Activated naive CD8-positive, alpha-beta T cell treated with anti-CD3 and anti-CD28 coated beads, Interleukin-2, amount 50 U/mL, for 24 hours (primary cell): ENCODE results near the gene CLDN15.
"Not testable (repeated sequence)": the region's sequence is repeated elsewhere in the genome, so short reads cannot be mapped to it uniquely, and the experiment has no call there.

Experiments
- ATAC-seq: fragments of 150-1000 bp; cut with Tn5 transposase; one replicate; pipeline ENCODE4 v1.10.0; 2021
- DNase-seq: peaks from one replicate; pipeline ENCODE4 v3.0.0; 2021
- H3K27ac Mint-ChIP-seq: one replicate; pipeline ENCODE4 v1.8.0; 2021; ENCODE audit warnings: mild to moderate bottlenecking, mixed read lengths
- H3K27me3 Mint-ChIP-seq: one replicate; pipeline ENCODE4 v1.8.0; 2021; ENCODE audit warnings: mixed read lengths
- H3K36me3 Mint-ChIP-seq: one replicate; pipeline ENCODE4 v1.8.0; 2021; ENCODE audit warnings: low read depth, mixed read lengths
- H3K4me1 Mint-ChIP-seq: one replicate; pipeline ENCODE4 v1.8.0; 2021; ENCODE audit warnings: mixed read lengths
- H3K4me3 Mint-ChIP-seq: one replicate; pipeline ENCODE4 v1.8.0; 2021; ENCODE audit warnings: mild to moderate bottlenecking, moderate library complexity, mixed read lengths
- H3K9me3 Mint-ChIP-seq: one replicate; pipeline ENCODE4 v1.8.0; 2021; ENCODE audit warnings: mixed read lengths

The CLDN15 gene

DNA sequence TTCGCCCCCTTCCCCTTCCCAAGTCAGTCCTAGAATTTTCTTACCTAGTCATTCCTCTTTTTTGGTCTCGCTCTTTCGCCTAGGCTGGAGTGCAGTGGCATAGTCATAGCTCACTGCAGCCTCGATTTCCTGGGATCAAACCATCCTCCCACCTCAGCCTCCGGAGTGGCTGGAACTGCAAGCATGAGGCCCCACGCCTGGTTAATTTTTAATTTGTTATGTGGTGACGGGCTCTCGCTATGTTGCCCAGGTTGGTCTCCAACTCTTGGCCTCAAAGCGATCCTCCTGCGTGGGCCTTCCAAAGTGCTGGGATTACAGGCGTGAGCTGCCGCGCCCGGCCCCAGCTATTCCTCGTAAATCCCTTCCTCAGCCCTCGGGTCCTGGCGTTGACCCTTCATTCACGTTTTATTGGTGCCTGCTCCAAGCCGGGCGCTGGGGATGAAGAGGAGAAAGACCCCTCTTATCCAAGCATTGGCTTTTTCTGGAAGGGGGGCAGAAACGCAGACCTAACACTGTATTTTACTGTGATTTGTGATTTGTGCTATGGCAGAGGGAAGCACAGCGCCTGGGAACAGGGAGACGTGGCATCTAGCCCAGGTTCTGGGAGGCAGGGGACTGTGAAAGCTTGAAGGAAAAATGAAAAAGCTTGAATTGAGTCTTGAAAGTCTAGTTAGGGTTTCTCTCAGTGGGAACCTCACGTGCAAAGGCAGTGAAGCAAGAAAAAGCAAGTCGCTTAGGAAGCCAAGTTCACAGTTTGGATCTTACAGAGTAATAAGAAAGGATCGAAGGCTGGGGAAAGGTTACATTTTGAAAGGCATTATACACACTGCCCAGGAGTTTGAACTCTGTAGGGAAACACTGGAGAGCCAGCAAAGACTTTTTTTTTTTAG, 19.1 kb downstream of the CLDN15 start:
- no peaks in the 10 kb centered on the region for H3K9me3 Mint-ChIP-seq
- no peaks in the 10 kb centered on the region for H3K27me3 Mint-ChIP-seq
- no peak for ATAC-seq
- peaks cover 1% of the 10 kb centered on the region for H3K36me3 Mint-ChIP-seq
- no peak for DNase-seq
- H3K4me3 Mint-ChIP-seq: peak overlapping the region; percentile 97
- H3K27ac Mint-ChIP-seq: peak overlapping the region; percentile 92
- peaks cover 36% of the 10 kb centered on the region for H3K4me1 Mint-ChIP-seq

DNA sequence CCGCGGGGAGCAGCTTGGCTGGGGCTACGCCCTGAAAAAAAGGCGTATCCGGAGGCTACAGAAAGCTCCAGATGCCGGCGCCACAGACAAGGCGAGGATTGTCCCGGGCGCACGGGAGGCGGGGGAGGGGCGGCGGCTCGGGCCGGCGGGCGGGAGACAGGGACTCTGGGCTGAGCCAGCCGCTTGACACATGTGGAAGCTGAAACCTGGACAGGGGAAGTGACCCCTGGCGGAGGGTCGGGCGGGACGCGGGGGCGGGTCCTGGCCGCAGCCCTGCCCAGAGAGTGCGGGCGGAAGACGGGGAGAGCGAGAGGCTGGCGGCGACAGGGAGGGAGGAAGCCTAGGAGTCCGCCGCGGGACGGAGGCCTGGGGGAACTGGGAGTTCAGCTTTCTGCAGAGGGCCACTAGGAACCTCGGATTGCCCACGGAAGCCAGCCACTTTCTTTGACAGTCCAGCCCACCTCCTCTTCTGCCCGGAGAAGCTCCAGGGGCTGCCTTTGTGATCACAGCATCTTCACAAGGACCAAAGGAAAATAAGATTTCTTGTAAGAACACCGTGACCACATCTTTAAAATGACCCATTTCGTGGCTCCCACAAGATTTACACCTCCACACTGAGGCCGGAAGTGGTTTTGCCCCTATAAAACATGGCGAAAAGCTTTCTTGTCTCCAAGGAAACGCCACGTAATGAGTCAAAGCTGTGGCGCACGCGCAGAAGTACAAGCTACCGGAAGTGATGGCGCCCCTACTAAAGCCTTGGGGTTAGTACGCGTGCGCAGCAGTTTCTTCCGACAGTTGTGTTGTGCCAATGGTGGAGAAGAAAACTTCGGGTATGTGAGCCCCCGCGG, 20.0 kb downstream of the CLDN15 start, which contains the start of the genes PLOD3 and ZNHIT1:
PLOD3 (minus strand) TSS at position 194 of the 848 bp plus-strand sequence. CDS start 307 bp downstream, outside the sequence.
ZNHIT1 (plus strand) TSS at position 778 of the 848 bp plus-strand sequence; CDS start at position 809, 31 bp downstream.
- ATAC-seq (peak; percentile 60), DNase-seq (peak; percentile 96)
- no peaks in the 10 kb centered on the region for H3K9me3 Mint-ChIP-seq
- peak within 1 kb of the TSS; percentile 92 for H3K27ac Mint-ChIP-seq
- peaks cover 36% of the 10 kb centered on the region for H3K4me1 Mint-ChIP-seq
- peak within 1 kb of the TSS; percentile 97 for H3K4me3 Mint-ChIP-seq
- H3K36me3 Mint-ChIP-seq: peaks cover 1% of the 10 kb centered on the region
- H3K27me3 Mint-ChIP-seq: no peaks in the 10 kb centered on the region

DNA sequence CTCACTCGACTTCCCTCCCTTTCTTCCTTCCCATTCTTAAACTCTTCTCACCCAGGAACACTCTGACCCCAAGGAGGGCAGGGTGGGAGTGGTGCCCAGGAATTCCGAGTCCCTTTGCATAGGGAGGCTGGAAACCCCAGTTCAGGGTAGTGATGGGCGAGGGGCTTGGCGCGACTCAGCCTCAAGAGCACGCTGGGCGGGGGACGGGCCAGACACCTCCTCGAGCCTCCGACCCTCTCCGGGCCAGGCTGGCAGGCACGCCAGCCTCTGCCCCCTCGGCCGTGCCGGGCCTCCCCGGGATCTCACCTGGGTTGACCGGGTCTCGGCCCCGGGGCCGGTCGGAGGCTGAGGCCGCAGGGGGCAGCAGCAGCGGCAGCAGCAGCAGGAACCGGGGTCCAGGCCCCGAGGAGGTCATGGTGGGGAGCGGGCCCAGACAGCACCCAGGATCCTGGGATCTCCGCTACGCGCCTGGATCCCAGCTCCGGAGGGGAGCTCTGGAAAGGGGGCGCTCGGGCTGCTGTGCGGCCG, 20.7 kb downstream of the CLDN15 start:
- DNase-seq: no peak
- peaks cover 1% of the 10 kb centered on the region for H3K36me3 Mint-ChIP-seq
- H3K27ac Mint-ChIP-seq: peak overlapping the region; percentile 92
- no peak for ATAC-seq
- H3K9me3 Mint-ChIP-seq: no peaks in the 10 kb centered on the region
- no peaks in the 10 kb centered on the region for H3K27me3 Mint-ChIP-seq
- H3K4me1 Mint-ChIP-seq: peaks cover 36% of the 10 kb centered on the region
- H3K4me3 Mint-ChIP-seq: peak overlapping the region; percentile 97

DNA sequence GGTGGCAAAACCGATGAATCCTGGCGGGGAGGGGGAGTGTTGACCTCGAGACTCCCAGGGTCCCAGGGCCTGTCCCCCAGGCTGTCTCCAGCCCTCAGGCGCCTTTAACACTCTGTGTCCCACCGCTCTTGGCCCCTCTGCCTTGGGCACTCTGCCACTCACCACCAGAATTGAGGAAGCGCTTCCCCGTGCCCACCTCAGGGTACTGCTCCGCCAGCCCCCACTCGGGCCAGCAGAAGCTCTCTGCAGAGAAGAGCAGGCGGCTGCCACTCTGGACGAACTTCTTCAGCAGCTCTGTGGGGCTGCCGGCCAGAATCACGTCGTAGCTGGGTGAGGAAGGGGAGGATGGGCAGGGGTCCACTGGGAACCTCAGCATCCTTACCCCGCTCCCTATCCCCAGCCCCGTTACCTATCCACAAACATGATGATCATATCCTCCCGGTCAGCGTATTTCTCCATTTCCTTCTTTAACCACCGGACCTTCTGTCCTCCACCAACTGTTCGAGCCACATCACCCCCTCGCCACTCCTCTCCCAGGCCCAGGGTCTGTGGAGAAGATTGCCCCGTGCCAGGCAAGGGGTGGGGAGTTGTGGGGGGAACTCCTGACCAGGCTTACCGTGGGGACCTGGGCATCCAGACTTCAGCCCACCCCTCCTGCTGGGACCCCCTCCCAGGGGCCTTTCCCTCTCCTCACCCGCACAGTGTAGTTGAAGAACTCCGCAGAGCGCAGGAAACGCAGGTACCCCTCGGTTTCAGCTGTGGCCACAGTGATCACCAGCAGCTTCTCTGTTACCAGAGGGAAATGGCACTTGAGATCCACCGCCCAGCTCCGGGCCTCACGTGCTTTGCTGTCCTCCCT, 21.4 kb downstream of the CLDN15 start:
- ATAC-seq: no peak
- no peaks in the 10 kb centered on the region for H3K27me3 Mint-ChIP-seq

DNA sequence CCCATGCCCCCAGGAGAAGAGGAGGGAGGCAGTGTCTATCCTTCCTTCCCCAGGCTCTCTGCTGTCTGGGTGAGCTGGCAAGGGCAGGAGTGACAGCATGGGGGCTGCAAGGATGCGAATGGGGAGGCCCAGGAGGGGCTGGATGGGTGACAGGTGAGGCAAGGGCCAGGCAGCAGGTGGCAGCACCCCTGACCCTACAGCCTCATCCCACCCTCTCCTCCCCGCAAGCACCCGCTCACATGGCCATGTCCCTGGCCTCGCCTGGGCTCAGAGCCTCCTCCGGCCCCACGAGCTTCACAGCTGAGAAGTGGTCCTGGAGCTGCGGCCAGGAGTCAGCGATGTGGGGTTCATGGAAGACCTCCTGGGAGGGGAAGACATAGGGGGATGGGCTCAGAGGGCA, 25.6 kb downstream of the CLDN15 start:
- H3K27ac Mint-ChIP-seq: no peak overlapping the region
- no peaks in the 10 kb centered on the region for H3K9me3 Mint-ChIP-seq
- H3K27me3 Mint-ChIP-seq: no peaks in the 10 kb centered on the region
- H3K4me1 Mint-ChIP-seq: peaks cover 9% of the 10 kb centered on the region
- H3K4me3 Mint-ChIP-seq: no peak overlapping the region
- DNase-seq: no peak
- peaks cover 9% of the 10 kb centered on the region for H3K36me3 Mint-ChIP-seq
- no peak for ATAC-seq

More for the DNA sequence above, 21.4 kb downstream of the CLDN15 start:
- peak overlapping the region; percentile 42 for H3K27ac Mint-ChIP-seq
- no peaks in the 10 kb centered on the region for H3K9me3 Mint-ChIP-seq
- peaks cover 1% of the 10 kb centered on the region for H3K36me3 Mint-ChIP-seq
- DNase-seq: peak; percentile 10
- peaks cover 36% of the 10 kb centered on the region for H3K4me1 Mint-ChIP-seq
- H3K4me3 Mint-ChIP-seq: peak overlapping the region; percentile 97

DNA sequence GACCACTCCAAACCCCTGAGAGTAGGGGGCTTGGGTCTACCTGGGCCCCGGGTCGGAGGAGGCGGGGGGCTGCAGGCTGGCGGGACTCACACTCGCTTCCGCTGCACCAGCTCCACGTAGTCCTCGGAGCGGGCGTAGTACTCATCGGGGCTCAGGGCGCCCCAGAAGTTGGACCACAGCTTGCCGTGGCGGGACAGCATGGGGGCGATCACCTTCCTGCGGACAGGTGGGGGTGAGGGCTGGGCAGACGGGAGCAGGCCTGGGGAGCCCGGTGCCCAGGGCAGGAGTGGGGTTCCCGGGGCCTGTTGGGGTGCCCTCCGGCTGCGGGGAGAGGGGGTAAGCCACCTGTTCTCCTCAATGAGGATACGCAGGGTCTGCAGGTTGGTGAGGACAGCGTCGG, 26.1 kb downstream of the CLDN15 start:
- no peak overlapping the region for H3K4me3 Mint-ChIP-seq
- peaks cover 9% of the 10 kb centered on the region for H3K36me3 Mint-ChIP-seq
- ATAC-seq: no peak
- H3K27me3 Mint-ChIP-seq: no peaks in the 10 kb centered on the region
- peaks cover 6% of the 10 kb centered on the region for H3K4me1 Mint-ChIP-seq
- no peak overlapping the region for H3K27ac Mint-ChIP-seq
- no peaks in the 10 kb centered on the region for H3K9me3 Mint-ChIP-seq
- DNase-seq: no peak

DNA sequence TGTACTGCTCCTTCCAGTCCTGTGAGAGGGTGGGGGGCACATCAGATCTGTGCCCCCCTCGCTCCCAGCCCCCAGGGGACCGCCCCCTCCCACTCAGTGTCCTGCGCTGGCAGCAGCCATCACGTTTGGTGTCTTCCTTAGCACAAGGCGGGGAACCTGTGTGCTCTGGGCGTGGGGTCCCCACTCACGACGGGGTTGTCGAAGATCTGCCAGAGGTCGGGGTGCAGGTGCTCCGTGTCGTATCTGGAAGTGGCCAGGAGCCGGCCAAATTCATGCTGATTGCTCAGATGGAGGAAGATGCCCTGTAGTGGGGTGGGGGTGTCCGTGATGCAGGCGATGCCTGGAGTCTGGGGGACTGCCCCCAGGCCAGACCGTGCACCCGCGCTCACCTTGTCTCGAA, 27.5 kb downstream of the CLDN15 start:
- Mint-ChIP-seq H3K4me1 (no peaks in the 10 kb centered on the region), H3K9me3 (no peaks in the 10 kb centered on the region), H3K27ac (no peak overlapping the region), H3K4me3 (no peak overlapping the region), H3K36me3 (peaks cover 8% of the 10 kb centered on the region), H3K27me3 (no peaks in the 10 kb centered on the region)
- ATAC-seq: no peak
- DNase-seq: no peak

DNA sequence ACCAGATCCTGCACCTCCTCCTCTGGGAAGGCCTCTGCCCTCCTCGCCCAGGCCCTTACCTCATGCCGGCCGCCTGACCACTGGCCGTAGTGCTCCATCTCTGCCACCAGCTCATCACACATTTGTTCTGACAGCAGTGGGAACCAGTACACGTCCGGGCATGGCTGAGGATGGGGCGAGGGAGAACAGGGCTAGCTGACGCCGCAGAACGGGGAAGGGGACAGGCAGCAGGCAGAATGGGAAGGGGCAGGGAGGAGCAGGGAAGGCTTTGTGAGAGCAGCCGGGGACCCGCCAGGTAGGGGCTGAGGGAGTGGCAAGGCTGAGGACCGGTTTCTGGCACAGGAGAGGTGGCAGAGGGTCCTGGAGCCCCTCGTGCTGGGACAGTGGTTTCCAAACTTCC, 28.8 kb downstream of the CLDN15 start:
- Mint-ChIP-seq H3K4me1 (peaks cover under 1% of the 10 kb centered on the region), H3K4me3 (no peak overlapping the region), H3K36me3 (peaks cover 8% of the 10 kb centered on the region), H3K27ac (no peak overlapping the region), H3K9me3 (no peaks in the 10 kb centered on the region), H3K27me3 (peaks cover under 1% of the 10 kb centered on the region)
- no peak for DNase-seq
- ATAC-seq: no peak

DNA sequence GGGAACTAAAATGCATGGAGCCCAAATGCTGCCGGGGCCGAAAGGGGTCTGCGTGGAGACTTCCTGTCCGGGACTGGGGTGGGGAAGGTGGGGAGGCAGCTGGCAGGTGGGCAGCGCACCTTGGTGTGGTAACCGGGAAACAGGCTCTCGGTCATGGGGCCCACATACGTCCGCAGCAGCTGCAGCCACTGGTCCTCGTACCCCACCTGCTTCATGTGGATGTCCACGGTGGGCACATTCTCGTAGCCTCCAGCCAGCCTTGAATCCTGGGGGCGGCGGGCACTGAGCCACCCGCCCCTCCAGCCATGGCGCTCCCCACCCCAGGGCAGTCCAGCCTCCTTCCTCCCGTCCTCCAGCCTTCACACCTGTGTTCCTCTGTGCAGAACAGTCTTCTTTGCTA, 30.1 kb downstream of the CLDN15 start:
- Mint-ChIP-seq H3K36me3 (peaks cover 8% of the 10 kb centered on the region), H3K27me3 (peaks cover 8% of the 10 kb centered on the region), H3K4me1 (peaks cover 2% of the 10 kb centered on the region), H3K4me3 (no peak overlapping the region), H3K9me3 (no peaks in the 10 kb centered on the region), H3K27ac (no peak overlapping the region)
- no peak for ATAC-seq
- DNase-seq: no peak

DNA sequence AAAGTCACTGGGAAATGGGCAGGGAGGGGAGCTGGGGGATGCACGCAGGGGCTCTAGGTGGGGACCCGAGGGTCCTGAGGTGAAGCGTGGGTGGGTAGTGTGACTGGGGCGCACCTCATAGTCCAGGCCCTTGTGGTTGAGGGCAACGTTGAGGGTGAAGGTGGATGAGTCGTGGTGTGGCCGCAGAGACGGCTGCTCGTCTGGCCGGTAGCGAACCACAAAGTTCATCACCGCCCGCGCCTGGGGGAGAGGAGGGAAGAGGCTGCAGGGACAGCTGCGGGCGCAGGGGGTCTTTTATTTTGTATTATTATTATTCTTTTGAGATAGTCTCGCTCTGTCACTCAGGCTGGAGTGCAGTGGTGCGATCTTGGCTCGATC, 30.9 kb downstream of the CLDN15 start:
- Mint-ChIP-seq H3K4me1 (peaks cover 2% of the 10 kb centered on the region), H3K36me3 (peaks cover 8% of the 10 kb centered on the region), H3K27ac (no peak overlapping the region), H3K9me3 (no peaks in the 10 kb centered on the region), H3K27me3 (peaks cover 11% of the 10 kb centered on the region), H3K4me3 (no peak overlapping the region)
- ATAC-seq: no peak
- no peak for DNase-seq

DNA sequence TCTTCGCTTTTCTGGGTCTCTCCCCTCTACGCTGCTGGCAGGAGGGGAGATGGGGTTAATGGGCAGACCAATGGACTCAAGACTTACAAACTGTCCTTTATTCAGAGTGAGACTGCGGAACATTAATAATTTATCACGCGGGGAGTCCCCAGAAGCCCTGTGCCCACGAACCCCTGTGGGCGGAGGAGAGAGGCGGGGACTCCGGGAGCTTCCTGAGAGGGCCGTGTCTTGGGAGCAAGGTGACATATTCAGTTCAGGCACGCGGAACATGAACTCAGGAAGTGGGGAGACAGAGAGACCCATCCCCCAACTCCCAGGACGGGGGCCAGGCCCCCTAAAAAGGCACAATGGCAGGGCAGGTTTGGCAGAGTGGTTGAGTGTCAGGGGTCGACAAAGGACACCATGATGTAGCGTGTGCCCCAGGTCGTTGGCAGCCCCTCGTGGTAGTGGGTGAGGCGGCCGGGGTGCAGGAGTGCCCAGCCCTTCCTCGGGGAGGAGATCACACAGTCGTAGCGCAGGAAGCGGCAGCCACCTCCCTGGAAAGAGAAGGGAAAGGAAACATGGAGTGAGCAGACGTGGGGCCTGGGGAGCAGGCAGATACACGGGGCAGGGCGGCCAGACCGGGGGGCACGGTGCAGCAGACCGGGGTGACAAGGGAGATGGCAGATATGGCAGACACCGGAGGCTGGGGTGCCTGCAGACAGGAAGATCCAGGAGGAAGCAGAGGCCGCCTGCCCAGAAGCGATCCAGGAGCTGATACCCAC, 31.5 kb downstream of the CLDN15 start:
- H3K4me1 Mint-ChIP-seq: peaks cover 2% of the 10 kb centered on the region
- DNase-seq (no peak), ATAC-seq (no peak)
- H3K4me3 Mint-ChIP-seq: no peak overlapping the region
- no peaks in the 10 kb centered on the region for H3K9me3 Mint-ChIP-seq
- H3K36me3 Mint-ChIP-seq: peaks cover 8% of the 10 kb centered on the region
- H3K27me3 Mint-ChIP-seq: peaks cover 17% of the 10 kb centered on the region
- no peak overlapping the region for H3K27ac Mint-ChIP-seq

DNA sequence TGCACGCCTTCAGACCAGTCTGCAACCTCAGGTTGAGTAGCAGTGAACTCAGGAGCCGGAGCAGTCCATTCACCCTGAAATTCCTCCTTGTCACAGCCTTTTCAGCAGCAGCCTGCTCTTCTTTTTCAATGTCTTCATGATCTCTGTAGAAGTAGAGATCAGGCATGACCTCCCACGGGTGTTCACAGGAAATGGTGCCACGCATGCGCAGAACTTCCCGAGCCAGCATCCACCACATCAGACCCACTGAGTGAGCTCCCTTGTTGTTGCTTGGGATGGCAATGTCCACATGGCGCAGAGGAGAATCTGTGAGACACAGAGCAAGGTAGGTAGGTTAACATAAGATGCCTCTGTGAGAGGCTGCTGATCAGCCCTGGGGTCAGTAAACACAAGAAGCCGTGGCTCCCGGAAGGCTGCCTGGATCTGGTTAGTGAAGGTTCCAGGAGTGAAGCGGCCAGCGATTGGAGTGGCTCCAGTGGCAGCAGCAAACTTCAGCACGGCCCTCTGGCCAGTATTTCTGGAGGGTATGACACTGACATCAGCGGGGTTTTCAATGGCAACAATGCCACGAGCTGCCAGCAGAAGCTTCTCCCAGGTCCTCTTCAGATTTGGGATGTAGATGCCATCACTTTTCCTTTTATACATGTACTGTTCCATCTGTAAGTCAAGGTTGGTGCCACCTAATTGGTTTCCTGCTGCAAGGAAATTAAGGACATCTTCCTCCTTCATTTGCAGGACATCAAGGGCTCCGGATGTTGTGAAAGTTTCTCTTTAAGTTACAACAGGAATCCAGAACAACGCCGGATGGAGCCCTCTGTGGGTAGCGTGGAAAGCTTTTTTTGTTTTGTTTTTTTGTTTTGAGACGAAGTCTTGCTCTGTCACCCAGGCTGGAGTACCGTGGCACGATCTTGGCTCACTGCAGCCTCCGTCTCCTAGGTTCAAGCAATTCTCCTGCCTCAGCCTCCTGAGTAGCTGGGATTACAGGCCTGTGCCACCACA, 33.6 kb downstream of the CLDN15 start:
- H3K27ac Mint-ChIP-seq: peak overlapping the region; percentile 43
- not testable (repeated sequence) for H3K4me1 Mint-ChIP-seq, H3K9me3 Mint-ChIP-seq, DNase-seq, ATAC-seq, H3K36me3 Mint-ChIP-seq
- peak overlapping the region; percentile 46 for H3K4me3 Mint-ChIP-seq
- peaks cover 30% of the 10 kb centered on the region for H3K27me3 Mint-ChIP-seq
